GM12864 (cell line): ENCODE results near the gene ASPHD2.

Experiments used
- DNase-seq: peaks from one replicate; pipeline ENCODE4 v3.0.0-alpha.2; 2011; ENCODE audit warnings: low read depth
- H3K4me3 ChIP-seq: 2 replicates; pipeline ENCODE4 v1.5.1; 2011; ENCODE audit warnings: mild to moderate bottlenecking, low read depth, low read length, control low read depth
- TF ChIP-seq, protein P1 (sequence below): IDR thresholded peaks from 2 replicates; pipeline ENCODE4 v1.5.1; 2011; ENCODE audit warnings: low read depth, mild to moderate bottlenecking, moderate library complexity, low read length, control low read depth, inconsistent platforms; ENCODE audit errors: missing control alignments

Gene ASPHD2

DNA sequence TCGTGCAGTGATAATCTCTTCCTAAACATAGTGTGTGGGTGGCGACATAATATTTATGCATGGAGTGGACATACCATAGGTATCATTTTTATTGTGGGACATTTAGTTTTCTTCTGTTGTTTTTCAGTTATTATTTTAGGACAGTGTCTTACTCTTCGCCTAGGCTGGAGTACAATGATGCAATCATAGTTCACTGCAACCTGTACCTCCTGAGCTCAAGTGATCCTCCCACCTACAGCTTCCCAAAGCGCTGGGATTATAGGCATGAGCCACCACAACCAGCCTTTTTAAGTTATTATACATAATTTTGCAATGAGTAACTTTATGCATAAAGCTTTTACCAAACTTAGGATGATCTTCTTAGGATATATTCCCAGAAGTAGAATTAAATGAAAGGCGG lies 57.3 kb downstream of the ASPHD2 start:
- no peak for DNase-seq
- TF ChIP-seq, protein P1, sequence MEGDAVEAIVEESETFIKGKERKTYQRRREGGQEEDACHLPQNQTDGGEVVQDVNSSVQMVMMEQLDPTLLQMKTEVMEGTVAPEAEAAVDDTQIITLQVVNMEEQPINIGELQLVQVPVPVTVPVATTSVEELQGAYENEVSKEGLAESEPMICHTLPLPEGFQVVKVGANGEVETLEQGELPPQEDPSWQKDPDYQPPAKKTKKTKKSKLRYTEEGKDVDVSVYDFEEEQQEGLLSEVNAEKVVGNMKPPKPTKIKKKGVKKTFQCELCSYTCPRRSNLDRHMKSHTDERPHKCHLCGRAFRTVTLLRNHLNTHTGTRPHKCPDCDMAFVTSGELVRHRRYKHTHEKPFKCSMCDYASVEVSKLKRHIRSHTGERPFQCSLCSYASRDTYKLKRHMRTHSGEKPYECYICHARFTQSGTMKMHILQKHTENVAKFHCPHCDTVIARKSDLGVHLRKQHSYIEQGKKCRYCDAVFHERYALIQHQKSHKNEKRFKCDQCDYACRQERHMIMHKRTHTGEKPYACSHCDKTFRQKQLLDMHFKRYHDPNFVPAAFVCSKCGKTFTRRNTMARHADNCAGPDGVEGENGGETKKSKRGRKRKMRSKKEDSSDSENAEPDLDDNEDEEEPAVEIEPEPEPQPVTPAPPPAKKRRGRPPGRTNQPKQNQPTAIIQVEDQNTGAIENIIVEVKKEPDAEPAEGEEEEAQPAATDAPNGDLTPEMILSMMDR, result no peak
- no peak overlapping the region for H3K4me3 ChIP-seq

DNA sequence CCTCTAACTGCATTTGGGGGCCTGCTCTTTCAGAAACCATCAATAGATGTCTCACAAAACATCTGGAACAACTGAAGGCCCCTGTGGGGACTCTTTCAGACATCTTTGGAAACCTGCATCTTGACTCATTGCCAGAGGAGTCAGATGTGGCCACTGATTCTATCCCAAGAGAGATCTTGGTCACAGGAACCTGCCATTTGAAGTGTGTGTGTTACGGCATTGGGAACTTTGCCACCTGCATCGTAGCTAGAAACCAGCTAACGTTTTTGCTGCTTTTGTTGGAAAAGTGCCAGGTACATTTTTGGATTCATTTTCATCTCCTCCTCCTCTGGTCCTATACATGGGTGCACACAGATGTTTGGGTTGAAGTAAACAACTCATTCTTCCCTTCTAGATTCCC lies 58.9 kb downstream of the ASPHD2 start:
- DNase-seq, result no peak
- no peak overlapping the region for H3K4me3 ChIP-seq
- TF ChIP-seq, protein P1, result no peak

DNA sequence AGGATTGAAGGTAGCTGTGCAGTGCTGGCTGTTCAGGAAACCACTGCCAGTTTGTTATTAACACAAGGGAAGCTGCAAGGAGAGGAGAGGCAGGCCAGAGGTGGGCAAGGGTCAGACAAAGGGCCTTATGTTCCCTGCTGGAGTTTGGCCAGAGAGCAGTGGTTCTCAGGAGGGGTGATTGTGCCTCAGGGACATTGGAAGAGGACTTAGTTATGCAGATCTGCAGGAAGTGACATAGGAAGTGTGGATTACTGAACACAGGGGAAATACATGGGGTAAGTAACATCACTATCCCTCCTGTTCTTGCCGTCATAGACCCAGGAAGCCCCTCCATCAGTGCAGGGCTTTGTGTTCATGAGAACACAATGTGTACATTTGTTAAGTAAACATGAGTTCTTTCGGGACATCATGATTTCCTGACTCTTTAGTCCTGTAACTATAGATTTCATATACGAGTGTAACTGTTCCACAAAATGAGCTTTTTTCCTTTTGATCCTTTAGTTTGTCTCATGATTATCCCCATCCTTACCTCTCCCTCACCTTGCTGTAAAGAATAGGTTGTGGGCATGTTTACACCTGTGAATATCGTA lies 60.5 kb downstream of the ASPHD2 start:
- TF ChIP-seq, protein P1, result no peak
- no peak overlapping the region for H3K4me3 ChIP-seq
- no peak for DNase-seq

DNA sequence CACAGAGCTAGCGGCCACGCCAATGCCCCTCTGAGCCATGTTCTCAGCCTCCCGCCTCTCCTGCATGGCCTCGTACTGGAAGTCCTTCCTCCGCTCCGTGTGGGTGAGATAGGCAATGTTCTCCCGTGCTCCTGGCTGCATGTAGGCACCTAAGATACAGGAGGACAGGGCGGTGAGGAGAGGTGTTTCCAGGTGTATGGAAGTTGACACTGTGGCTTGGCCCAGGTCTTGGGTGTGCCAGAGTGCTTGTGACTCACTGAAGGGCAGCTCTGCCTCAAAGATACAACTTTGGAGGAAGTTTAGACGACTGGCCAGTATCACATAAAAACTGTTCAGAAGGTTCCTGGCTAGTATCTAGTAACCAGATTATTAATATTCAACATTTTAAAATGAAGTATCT lies 63.2 kb downstream of the ASPHD2 start:
- TF ChIP-seq, protein P1, result no peak
- no peak for DNase-seq
- no peak overlapping the region for H3K4me3 ChIP-seq

DNA sequence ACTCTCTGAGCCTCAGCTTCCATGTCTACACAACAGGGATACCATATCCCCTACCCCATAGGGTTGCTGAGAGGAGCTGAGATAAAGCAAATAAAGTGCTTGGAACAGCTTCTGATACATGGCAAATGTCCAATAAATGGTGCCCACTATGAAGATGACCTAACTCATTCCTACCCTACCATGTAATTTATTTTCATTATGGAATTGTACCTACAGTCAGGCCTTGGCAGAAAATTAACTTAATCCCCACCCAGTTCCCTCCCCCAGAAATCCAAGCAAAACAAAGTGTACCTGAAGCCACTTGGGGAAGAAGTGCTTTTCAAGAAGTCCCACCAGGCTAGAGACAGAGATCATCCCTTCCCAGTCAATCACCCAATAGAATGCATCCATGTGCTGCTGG lies 65.4 kb downstream of the ASPHD2 start:
- no peak overlapping the region for H3K4me3 ChIP-seq
- TF ChIP-seq, protein P1, result no peak
- no peak for DNase-seq
